SK-N-SH (cell line): ENCODE results near the gene HINT2. TPM values are rescaled to one million over a fixed set of nuclear protein-coding genes. Genes with fewer than 3 reads are reported as not detected.

Experiments
- CTCF ChIA-PET: fragments of 300-600, 350-600 bp; formaldehyde crosslinking; extraction: SDS; loops from one replicate; lab custom pipeline; 2021; lab: Yijun Ruan, JAX
- POLR2A ChIA-PET: fragments of 350-600 bp; sonication (Branson Sonifier 250); formaldehyde crosslinking; extraction: SDS; loops from one replicate; lab custom pipeline; 2020; ENCODE audit warnings: antibody characterized with exemption, inconsistent platforms; lab: Yijun Ruan, JAX
- DNase-seq: peaks from one replicate; pipeline ENCODE4 v3.0.0; 2012
- H2AFZ ChIP-seq: fragments of 200-600 bp; sonication (generic); 2 replicates; pipeline ENCODE4 v1.8.1; 2016; ENCODE audit warnings: antibody characterized with exemption, mild to moderate bottlenecking, low read depth
- H3F3A ChIP-seq: fragments of 200-600 bp; sonication (generic); replicated peaks from 2 replicates; pipeline ENCODE3; 2016; ENCODE audit warnings: antibody characterized with exemption, mild to moderate bottlenecking; ENCODE audit not compliant: insufficient read depth
- H3K27ac ChIP-seq, 2 experiments: fragments of 200-500 bp in 1 of 2; fragments of 200-600 bp in 1 of 2; sonication (Bioruptor generic) in 1 of 2; sonication (generic), shearing (Covaris generic) in 1 of 2; 2 replicates each; pipeline versions ENCODE4 v1.5.1 to v1.6.1; 2014 to 2016; ENCODE audit warnings: low read depth in 2 of 2, inconsistent platforms in 1 of 2, low read length in 1 of 2, mild to moderate bottlenecking in 1 of 2, mixed read lengths in 1 of 2
- H3K27me3 ChIP-seq: fragments of 200-600 bp; sonication (generic), shearing (Covaris generic); 2 replicates; pipeline ENCODE4 v1.6.1; 2016; ENCODE audit warnings: mixed run types; ENCODE audit not compliant: insufficient read depth
- H3K36me3 ChIP-seq, 2 experiments: fragments of 200-500 bp in 1 of 2; fragments of 200-600 bp in 1 of 2; sonication (Bioruptor generic) in 1 of 2; sonication (generic) in 1 of 2; replicated peaks in 1 of 2; 2 replicates each; pipeline versions ENCODE3 to v1.5.1; 2014 to 2016; ENCODE audit warnings: low read length in 1 of 2, mild to moderate bottlenecking in 1 of 2; ENCODE audit not compliant: insufficient read depth in 2 of 2, control insufficient read depth in 1 of 2
- H3K4me1 ChIP-seq, 2 experiments: fragments of 200-500 bp in 1 of 2; fragments of 200-600 bp in 1 of 2; sonication (Bioruptor generic) in 1 of 2; sonication (generic), shearing (Covaris generic) in 1 of 2; 2 replicates each; pipeline versions ENCODE4 v1.5.1 to v1.6.1; 2014 to 2016; ENCODE audit warnings: low read depth in 1 of 2, low read length in 1 of 2, mixed run types in 1 of 2; ENCODE audit not compliant: insufficient read depth in 2 of 2, control insufficient read depth in 1 of 2
- H3K4me2 ChIP-seq: fragments of 200-600 bp; sonication (generic), shearing (Covaris generic); 2 replicates; pipeline ENCODE4 v1.6.1; 2017; ENCODE audit warnings: mixed run types
- H3K4me3 ChIP-seq, 2 experiments: fragments of 200-500 bp in 1 of 2; fragments of 200-600 bp in 1 of 2; sonication (Bioruptor generic) in 1 of 2; sonication (generic), shearing (Covaris generic) in 1 of 2; 2 replicates each; pipeline versions ENCODE4 v1.5.1 to v1.8.1; 2014 to 2016; ENCODE audit warnings: low read depth in 2 of 2, inconsistent platforms in 1 of 2, low read length in 1 of 2, mild to moderate bottlenecking in 1 of 2, mixed read lengths in 1 of 2, moderate library complexity in 1 of 2
- H3K79me2 ChIP-seq: fragments of 200-600 bp; sonication (generic); 2 replicates; pipeline ENCODE4 v1.8.1; 2017; ENCODE audit warnings: mild to moderate bottlenecking; ENCODE audit not compliant: insufficient read depth
- H3K9ac ChIP-seq: fragments of 200-600 bp; sonication (generic); 2 replicates; pipeline ENCODE4 v1.6.1; 2017; ENCODE audit warnings: mixed run types
- H3K9me2 ChIP-seq: fragments of 200-600 bp; sonication (generic); 2 replicates; pipeline ENCODE4 v1.6.1; 2017; ENCODE audit warnings: mixed run types
- H3K9me3 ChIP-seq: fragments of 200-600 bp; sonication (generic); 2 replicates; pipeline ENCODE4 v1.6.1; 2017; ENCODE audit warnings: mixed run types, mild to moderate bottlenecking, moderate library complexity
- H4K20me1 ChIP-seq: fragments of 200-600 bp; sonication (generic); 2 replicates; pipeline ENCODE4 v1.6.1; 2017; ENCODE audit warnings: mild to moderate bottlenecking, mixed run types; ENCODE audit not compliant: insufficient read depth
- CTCF ChIP-seq: fragments of 200-600 bp; sonication (generic); IDR thresholded peaks from 2 replicates; pipeline ENCODE4 v1.6.1; 2017; ENCODE audit warnings: antibody characterized with exemption, mild to moderate bottlenecking, moderate library complexity
- FOXM1 ChIP-seq: IDR thresholded peaks from 2 replicates; pipeline ENCODE4 v1.4.0; 2012; ENCODE audit warnings: low read depth, mild to moderate bottlenecking
- GATA2 ChIP-seq: sonication (generic); formaldehyde crosslinking; IDR thresholded peaks from 2 replicates; pipeline ENCODE4 v1.5.0; 2020; ENCODE audit warnings: mild to moderate bottlenecking, missing genetic modification reagents
- MAX ChIP-seq: IDR thresholded peaks from 2 replicates; pipeline ENCODE4 v1.4.0; 2012; ENCODE audit warnings: low read depth
- REST ChIP-seq: IDR thresholded peaks from 2 replicates; pipeline ENCODE4 v1.6.1; 2012; ENCODE audit warnings: mild to moderate bottlenecking, low read depth, low read length, moderate library complexity
- YY1 ChIP-seq: IDR thresholded peaks from 2 replicates; pipeline ENCODE4 v1.4.0; 2012; ENCODE audit warnings: low read depth, mild to moderate bottlenecking
- WGBS: methylation state at CpG from one replicate; pipeline ENCODE4 v1.1.6; 2017; ENCODE audit warnings: low lambda C conversion rate; 5-methylcytosine and 5-hydroxymethylcytosine counted together
- polyA plus RNA-seq, 3 experiments: library from polyadenylated mRNA; depleted of rRNA; stranded (reverse); fragments of >200 nt; gene quantifications; 2 replicates each; pipeline ENCODE4 v1.2.3, GENCODE V29; 2012

Gene HINT2
- polyA plus RNA-seq, 1 of the 3 experiments (the other 2 are of a cell fraction), result 57.2 TPM

- TF ChIP-seq REST, result no peak
- no peak for TF ChIP-seq YY1
Measured at GRCh38 chr9:35771075-35771433, 43.8 kb downstream of the HINT2 start (continued).

GRCh38 chr9:35769763-35770162, 45.1 kb downstream of the HINT2 start:
- POLR2A ChIA-PET, result interaction anchor here (0.7 kb wide), 1 partner anchor 20 kb away, joined by 4 read pairs; no protein-coding TSS in a partner anchor
- WGBS, result 93% methylated on average over 1 of the region's 1 CpG

More at GRCh38 chr9:35769763-35770162, 45.1 kb downstream of the HINT2 start:
- Histone ChIP-seq H3K9me3 (no peaks in the 10 kb centered on the region), H3F3A (no peaks in the 10 kb centered on the region), H3K27me3 (no peaks in the 10 kb centered on the region), H3K9me2 (no peaks in the 10 kb centered on the region), H3K4me2 (no peak overlapping the region), H3K4me1 (peaks cover 5 to 11% of the 10 kb centered on the region in 2 experiments; a peak in 3 of 4 replicates), H2AFZ (no peak overlapping the region), H3K79me2 (no peaks in the 10 kb centered on the region), H4K20me1 (no peaks in the 10 kb centered on the region), H3K27ac (no peak overlapping the region), H3K4me3 (no peak overlapping the region), H3K36me3 (no peaks in the 10 kb centered on the region), H3K9ac (no peak overlapping the region)
- TF ChIP-seq GATA2 (CRISPR knock-in tag) (no peak), FOXM1 (no peak), CTCF (no peak), MAX (no peak)
- CTCF ChIA-PET, result interaction anchor here (1.3 to 4.4 kb wide), 5 partner anchors 9 to 113 kb away, joined by 3 to 13 read pairs (median 6); partner anchors contain the start of gene HINT2
- no peak for DNase-seq
